Naive B cell (primary cell): ENCODE measurements around the gene STK38. TPM values are rescaled to one million over a fixed set of nuclear protein-coding genes. Genes with fewer than 3 reads are reported as not detected.
"Not testable (repeated sequence)": the region's sequence is repeated elsewhere in the genome, so short reads cannot be mapped to it uniquely, and the experiment has no call there.

Experiments
- ATAC-seq, 2 donors: fragments of 150-1000 bp; cut with Tn5 transposase; 2 replicates each; pipeline ENCODE4 v1.10.0; 2021; ENCODE audit warnings: low read depth in 2 of 2, mild to moderate bottlenecking in 2 of 2, moderate library complexity in 2 of 2
- DNase-seq: peaks from one replicate; pipeline ENCODE4 v3.0.0; 2022
- H3K27ac Mint-ChIP-seq, 6 donors: one replicate each; pipeline ENCODE4 v1.8.0; 2020 to 2022; ENCODE audit warnings: mild to moderate bottlenecking in 6 of 6, mixed read lengths in 6 of 6, moderate library complexity in 5 of 6, inconsistent platforms in 2 of 6
- H3K27me3 Mint-ChIP-seq, 3 donors: one replicate each; pipeline ENCODE4 v1.8.0; 2021 to 2022; ENCODE audit warnings: mixed read lengths in 3 of 3, mild to moderate bottlenecking in 1 of 3
- H3K36me3 Mint-ChIP-seq, 2 donors: one replicate each; pipeline ENCODE4 v1.8.0; 2020 to 2022; ENCODE audit warnings: mixed read lengths in 2 of 2, inconsistent platforms in 1 of 2, mild to moderate bottlenecking in 1 of 2
- H3K4me1 Mint-ChIP-seq, 3 donors: one replicate each; pipeline ENCODE4 v1.8.0; 2020 to 2022; ENCODE audit warnings: mixed read lengths in 3 of 3, inconsistent platforms in 1 of 3, mild to moderate bottlenecking in 1 of 3, moderate library complexity in 1 of 3
- H3K4me3 Mint-ChIP-seq, 8 donors: one replicate each; pipeline ENCODE4 v1.8.0; 2020 to 2022; ENCODE audit warnings: mild to moderate bottlenecking in 8 of 8, mixed read lengths in 8 of 8, moderate library complexity in 8 of 8, inconsistent platforms in 2 of 8
- H3K9me3 Mint-ChIP-seq, 7 donors: one replicate each; pipeline ENCODE4 v1.8.0; 2020 to 2022; ENCODE audit warnings: mixed read lengths in 7 of 7, mild to moderate bottlenecking in 5 of 7, inconsistent platforms in 2 of 7, moderate library complexity in 1 of 7
- polyA plus RNA-seq, 6 donors: library from polyadenylated mRNA; unstranded; fragments of 300-500 nt; fragmentation: Illumina TruSeq; gene quantifications; one replicate each; pipeline ENCODE4 v1.2.3, GENCODE V29; 2021; ENCODE audit warnings: low read depth in 6 of 6

Gene STK38
- polyA plus RNA-seq, 6 donors from 2014 or later = 16.8 to 57.7 (median 36.3) TPM

DNA sequence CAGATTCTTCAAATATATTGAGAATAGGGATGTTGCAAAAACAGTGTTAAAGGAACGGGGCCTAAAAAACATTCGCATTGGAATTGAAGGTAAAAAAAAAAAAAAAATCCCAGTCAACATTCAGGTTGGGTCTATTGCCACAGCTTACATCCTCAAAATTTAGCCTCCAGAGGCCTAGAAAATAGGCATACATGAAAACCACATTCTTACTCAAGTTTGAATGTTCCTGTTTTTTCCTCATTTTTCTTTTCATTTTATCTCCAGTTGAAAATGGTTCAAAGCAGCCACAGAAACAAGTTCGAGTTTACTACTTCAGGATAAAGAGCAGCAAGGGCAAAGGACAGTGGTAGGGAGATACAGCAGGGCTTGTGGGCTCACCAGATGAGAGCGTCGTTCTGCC, 62.5 kb downstream of the STK38 start:
- Mint-ChIP-seq H3K36me3 (peaks cover 26 to 34% of the 10 kb centered on the region in 2 donors), H3K4me3 (peak overlapping the region in 1 of 8 donors; percentile 16), H3K4me1 (peaks cover 0 to 5% (median 0%) of the 10 kb centered on the region in 3 donors), H3K27ac (peak overlapping the region in 4 of 6 donors; percentile 1 to 92 (median 52)), H3K27me3 (no peaks in the 10 kb centered on the region), H3K9me3 (no peaks in the 10 kb centered on the region)
- ATAC-seq (no peak), DNase-seq (no peak)

- ATAC-seq, DNase-seq, H3K4me3 Mint-ChIP-seq, H3K27me3 Mint-ChIP-seq, H3K9me3 Mint-ChIP-seq, H3K4me1 Mint-ChIP-seq: not testable (repeated sequence)
- Mint-ChIP-seq H3K27ac (peak overlapping the region in 1 of 6 donors; percentile 15), H3K36me3 (peaks cover 26 to 39% of the 10 kb centered on the region in 2 donors)
Measured at GRCh38 chr6:36483326-36483725, 64.0 kb downstream of the STK38 start.

- Mint-ChIP-seq H3K36me3 (peaks cover 12 to 21% of the 10 kb centered on the region in 2 donors), H3K9me3 (no peaks in the 10 kb centered on the region), H3K27me3 (no peaks in the 10 kb centered on the region), H3K4me1 (peaks cover 0 to 6% (median 6%) of the 10 kb centered on the region in 3 donors), H3K27ac (peak overlapping the region in 3 of 6 donors; percentile 39 to 66 (median 63)), H3K4me3 (no peak overlapping the region)
- ATAC-seq (no peak), DNase-seq (no peak)
Measured at GRCh38 chr6:36479256-36479655, 68.0 kb downstream of the STK38 start.

DNA sequence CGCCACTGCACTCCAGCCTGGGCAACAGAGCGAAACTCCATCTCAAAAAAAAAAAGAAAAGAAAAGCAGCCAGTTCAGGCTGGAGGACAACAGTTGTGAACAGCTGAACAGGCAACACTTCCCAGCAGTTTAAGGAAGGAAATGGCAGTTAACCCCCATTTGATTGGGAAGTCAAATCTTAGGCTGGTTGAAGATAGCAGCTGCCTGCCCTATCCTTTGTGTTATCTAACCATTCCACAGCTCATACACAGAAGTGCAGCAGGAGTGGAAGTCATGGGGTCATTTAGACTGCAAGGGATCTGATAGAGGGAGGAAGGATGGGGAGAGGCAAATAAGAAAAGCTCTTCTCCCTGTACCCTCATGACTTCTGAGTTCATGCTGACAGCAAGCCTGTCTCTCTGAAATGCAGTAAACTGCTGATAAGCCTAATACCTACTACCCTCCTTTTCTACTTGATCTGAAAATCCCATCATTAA, 69.2 kb downstream of the STK38 start:
- ATAC-seq (no peak), DNase-seq (no peak)
- Mint-ChIP-seq H3K36me3 (peaks cover 12 to 21% of the 10 kb centered on the region in 2 donors), H3K27me3 (no peaks in the 10 kb centered on the region), H3K4me3 (no peak overlapping the region), H3K4me1 (peaks cover 0 to 6% (median 6%) of the 10 kb centered on the region in 3 donors), H3K9me3 (no peaks in the 10 kb centered on the region), H3K27ac (peak overlapping the region in 1 of 6 donors; percentile 39)

DNA sequence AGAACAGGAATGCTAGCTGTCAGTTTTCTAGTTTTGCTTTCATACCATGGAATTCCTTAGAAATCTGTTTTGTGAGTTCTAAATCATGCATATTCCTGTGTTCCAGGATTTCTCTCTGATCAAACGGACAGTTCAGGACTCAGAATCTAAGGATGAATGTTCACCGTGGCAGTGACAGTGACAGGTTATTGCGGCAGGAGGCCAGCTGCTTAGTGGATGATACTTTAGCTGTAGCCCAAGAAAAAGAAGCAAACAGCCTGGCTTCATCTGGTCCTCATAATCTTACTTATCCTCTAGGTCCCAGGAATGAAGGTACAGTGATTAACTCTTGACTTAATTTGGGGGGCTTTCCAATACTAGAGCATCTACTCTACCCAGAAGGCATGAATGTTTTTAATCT, 77.3 kb downstream of the STK38 start:
- Mint-ChIP-seq H3K27ac (peak overlapping the region in 3 of 6 donors; percentile 27 to 30 (median 29)), H3K27me3 (no peaks in the 10 kb centered on the region), H3K36me3 (no peaks in the 10 kb centered on the region), H3K4me3 (no peak overlapping the region), H3K9me3 (no peaks in the 10 kb centered on the region), H3K4me1 (peaks cover 7 to 13% (median 10%) of the 10 kb centered on the region in 3 donors)
- DNase-seq = no peak
- ATAC-seq = no peak

DNA sequence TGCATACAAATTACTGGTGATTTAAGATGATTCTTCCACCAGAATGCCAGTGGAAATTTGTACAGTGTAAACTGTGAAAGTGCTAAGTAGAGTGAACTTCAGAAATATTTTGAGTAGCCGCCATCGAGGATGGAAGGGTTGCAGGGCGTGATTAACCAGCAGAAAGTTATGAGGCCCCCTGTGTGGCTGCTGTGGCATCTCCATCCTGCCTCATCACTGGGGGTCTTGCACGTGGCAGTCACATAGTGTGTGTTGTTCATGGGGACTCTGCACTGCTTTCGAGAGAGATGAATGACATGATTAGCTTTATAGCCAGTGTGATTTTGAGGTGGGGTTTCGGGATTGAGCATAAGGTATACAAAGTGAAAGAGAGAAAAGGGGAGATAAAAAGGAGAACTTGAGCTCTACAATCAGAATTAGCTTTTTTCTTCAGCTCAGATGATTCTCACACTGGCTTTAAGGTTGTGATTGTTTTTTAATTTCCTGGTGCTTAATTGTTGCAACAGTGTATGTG, 78.1 kb downstream of the STK38 start:
- Mint-ChIP-seq H3K4me1 (peaks cover 13 to 21% (median 15%) of the 10 kb centered on the region in 3 donors), H3K27me3 (no peaks in the 10 kb centered on the region), H3K9me3 (no peaks in the 10 kb centered on the region), H3K4me3 (peak overlapping the region in 1 of 8 donors; percentile 17), H3K27ac (peak overlapping the region in 3 of 6 donors; percentile 12 to 47 (median 27)), H3K36me3 (no peaks in the 10 kb centered on the region)
- no peak for DNase-seq
- no peak for ATAC-seq

DNA sequence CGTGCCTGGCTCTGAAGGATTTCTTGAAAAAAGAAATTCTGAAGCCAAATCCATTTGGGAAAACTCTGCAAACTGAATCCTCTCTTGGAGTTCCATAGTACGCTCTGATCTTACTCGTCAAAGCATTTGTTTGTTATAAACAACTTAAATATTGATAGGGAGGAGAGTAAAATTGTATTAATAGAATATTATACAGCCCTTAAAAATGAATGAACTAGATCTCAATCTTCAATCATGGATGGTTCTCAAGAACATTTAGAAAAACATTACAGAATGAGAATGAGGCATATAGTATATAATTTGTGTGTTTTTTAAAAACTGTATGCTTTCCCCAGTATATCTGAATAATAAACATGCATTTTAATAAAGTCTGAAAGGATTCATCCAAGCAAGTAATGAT, 79.7 kb downstream of the STK38 start:
- no peaks in the 10 kb centered on the region for H3K27me3 Mint-ChIP-seq
- H3K27ac Mint-ChIP-seq = no peak overlapping the region
- H3K4me1 Mint-ChIP-seq = peaks cover 22 to 28% (median 22%) of the 10 kb centered on the region in 3 donors
- no peak for DNase-seq
- H3K9me3 Mint-ChIP-seq = no peaks in the 10 kb centered on the region
- no peak for ATAC-seq
- H3K36me3 Mint-ChIP-seq = no peaks in the 10 kb centered on the region
- no peak overlapping the region for H3K4me3 Mint-ChIP-seq

- Mint-ChIP-seq H3K27me3 (no peaks in the 10 kb centered on the region), H3K4me3 (no peak overlapping the region), H3K27ac (peak overlapping the region in 2 of 6 donors; percentile 51 to 53), H3K9me3 (no peaks in the 10 kb centered on the region), H3K36me3 (no peaks in the 10 kb centered on the region), H3K4me1 (peaks cover 30 to 41% (median 32%) of the 10 kb centered on the region in 3 donors)
- DNase-seq (no peak), ATAC-seq (no peak)
Measured at GRCh38 chr6:36464233-36464632, 83.0 kb downstream of the STK38 start.

GRCh38 chr6:36463676-36464075, 83.6 kb downstream of the STK38 start:
- ATAC-seq = no peak
- Mint-ChIP-seq H3K4me3 (no peak overlapping the region), H3K36me3 (no peaks in the 10 kb centered on the region), H3K27ac (peak overlapping the region in 2 of 6 donors; percentile 16 to 51), H3K27me3 (no peaks in the 10 kb centered on the region), H3K4me1 (peaks cover 26 to 36% (median 29%) of the 10 kb centered on the region in 3 donors), H3K9me3 (no peaks in the 10 kb centered on the region)
- no peak for DNase-seq

DNA sequence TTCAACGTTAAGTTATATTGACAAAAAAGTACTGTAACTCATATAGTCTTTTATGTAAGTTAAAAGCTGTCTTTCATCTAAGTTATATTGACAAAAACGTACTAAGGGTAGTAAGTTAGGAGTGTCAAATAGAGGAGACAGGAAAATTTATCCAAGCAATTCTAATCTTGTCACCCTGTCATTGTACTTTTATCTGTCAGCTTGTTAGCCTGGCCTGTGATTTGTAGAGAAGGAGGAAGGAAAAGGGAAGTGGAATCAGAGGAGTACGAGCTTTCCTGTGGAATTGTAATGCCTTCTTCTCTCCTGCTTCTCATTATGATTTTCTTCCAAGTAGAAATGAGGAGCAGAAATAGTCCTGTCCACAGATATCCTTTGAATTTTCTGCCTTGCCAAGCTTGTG, 85.6 kb downstream of the STK38 start:
- Mint-ChIP-seq H3K4me1 (peaks cover 30 to 43% (median 34%) of the 10 kb centered on the region in 3 donors), H3K36me3 (no peaks in the 10 kb centered on the region)
- no peak for ATAC-seq

DNA sequence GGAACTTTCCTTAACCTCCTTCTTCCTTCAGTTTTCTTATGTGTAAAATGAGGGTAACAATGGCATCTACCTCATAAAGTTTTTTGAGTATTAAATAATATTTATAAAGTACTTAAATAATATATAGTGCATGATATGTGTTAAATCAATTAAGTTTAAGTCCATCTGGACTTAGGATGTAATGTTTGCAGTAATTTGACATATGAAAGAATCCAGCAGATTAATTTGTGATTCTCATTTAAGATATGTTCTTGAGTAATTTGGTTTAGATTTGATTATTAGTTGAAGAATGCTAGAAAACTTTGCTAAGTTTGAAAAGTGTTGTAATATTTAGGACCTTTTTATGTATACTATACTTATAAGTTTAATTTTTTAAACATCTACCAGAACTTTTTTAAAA, 86.4 kb downstream of the STK38 start:
- Mint-ChIP-seq H3K4me3 (no peak overlapping the region), H3K9me3 (no peaks in the 10 kb centered on the region), H3K4me1 (peaks cover 30 to 42% (median 34%) of the 10 kb centered on the region in 3 donors), H3K27me3 (no peaks in the 10 kb centered on the region), H3K27ac (no peak overlapping the region), H3K36me3 (no peaks in the 10 kb centered on the region)
- no peak for ATAC-seq
- DNase-seq = no peak

More for the DNA sequence above, 85.6 kb downstream of the STK38 start:
- Mint-ChIP-seq H3K27ac (peak overlapping the region in 1 of 6 donors; percentile 13), H3K27me3 (no peaks in the 10 kb centered on the region), H3K9me3 (no peaks in the 10 kb centered on the region), H3K4me3 (no peak overlapping the region)
- DNase-seq = no peak

GRCh38 chr6:36459501-36459900, 87.8 kb downstream of the STK38 start:
- Mint-ChIP-seq H3K27ac (no peak overlapping the region), H3K27me3 (no peaks in the 10 kb centered on the region), H3K4me1 (peaks cover 28 to 34% (median 31%) of the 10 kb centered on the region in 3 donors), H3K9me3 (no peaks in the 10 kb centered on the region), H3K36me3 (no peaks in the 10 kb centered on the region), H3K4me3 (no peak overlapping the region)
- ATAC-seq = no peak
- no peak for DNase-seq

- DNase-seq (no peak), ATAC-seq (no peak)
- Mint-ChIP-seq H3K4me1 (peaks cover 8 to 34% (median 9%) of the 10 kb centered on the region in 3 donors), H3K27ac (peak overlapping the region in 1 of 6 donors; percentile 81), H3K27me3 (no peaks in the 10 kb centered on the region), H3K9me3 (no peaks in the 10 kb centered on the region), H3K4me3 (peak overlapping the region in 1 of 8 donors; percentile 3), H3K36me3 (no peaks in the 10 kb centered on the region)
Measured at GRCh38 chr6:36455486-36456027, 91.7 kb downstream of the STK38 start.

GRCh38 chr6:36452897-36453296, 94.4 kb downstream of the STK38 start:
- H3K4me1 Mint-ChIP-seq = peaks cover 9 to 47% (median 18%) of the 10 kb centered on the region in 3 donors

More at GRCh38 chr6:36452897-36453296, 94.4 kb downstream of the STK38 start:
- peak overlapping the region in 1 of 8 donors; percentile 15 for H3K4me3 Mint-ChIP-seq
- not testable (repeated sequence) for H3K27me3 Mint-ChIP-seq, H3K27ac Mint-ChIP-seq, DNase-seq, H3K9me3 Mint-ChIP-seq, ATAC-seq, H3K36me3 Mint-ChIP-seq
